Gastroesophageal sphincter (tissue), 4 donors: ENCODE measurements around the gene PRDM1. TPM values are rescaled to one million over a fixed set of nuclear protein-coding genes. Genes with fewer than 3 reads are reported as not detected.

Experiments
- ATAC-seq: fragments of 150-250 bp; one replicate; pipeline ENCODE4 v1.9.1; 2016; ENCODE audit warnings: mild to moderate bottlenecking, moderate library complexity
- H3K27ac ChIP-seq, 4 donors: fragments of 200-600 bp; sonication (generic) in 3 of 4; 1 replicate in 3 of 4; 2 replicates in 1 of 4; pipeline ENCODE4 v1.5.1; 2016 to 2019
- H3K27me3 ChIP-seq: fragments of 200-600 bp; sonication (generic); one replicate; pipeline ENCODE4 v1.5.1; 2019
- H3K36me3 ChIP-seq, 2 donors: fragments of 200-600 bp; sonication (generic); one replicate each; pipeline ENCODE4 v1.5.1; 2019; ENCODE audit warnings: control low read depth in 1 of 2
- H3K4me1 ChIP-seq, 3 donors: fragments of 200-600 bp; sonication (generic); 1 replicate in 2 of 3; 2 replicates in 1 of 3; pipeline ENCODE4 v1.5.1; 2016 to 2019; ENCODE audit warnings: control low read depth in 2 of 3
- H3K4me3 ChIP-seq, 2 donors: fragments of 200-600 bp; sonication (generic); one replicate each; pipeline ENCODE4 v1.5.1; 2019; ENCODE audit warnings: mild to moderate bottlenecking in 1 of 2, moderate library complexity in 1 of 2
- H3K9me3 ChIP-seq, 3 donors: fragments of 200-600 bp; sonication (generic); one replicate each; pipeline ENCODE4 v1.5.1; 2017 to 2019; ENCODE audit warnings: control low read depth in 2 of 3
- EP300 ChIP-seq: sonication (generic); formaldehyde crosslinking; IDR thresholded peaks from one replicate; pipeline ENCODE4 v1.6.1; 2017; ENCODE audit warnings: antibody characterized with exemption, mild to moderate bottlenecking
- POLR2A ChIP-seq, 2 donors: fragments of 450-650 bp; IDR thresholded peaks; one replicate each; pipeline ENCODE4 v1.6.1; 2017; ENCODE audit warnings: antibody characterized with exemption in 2 of 2, mild to moderate bottlenecking in 2 of 2, moderate library complexity in 1 of 2
- POLR2AphosphoS5 ChIP-seq: sonication (generic); formaldehyde crosslinking; IDR thresholded peaks from one replicate; pipeline ENCODE4 v1.6.1; 2017; ENCODE audit warnings: antibody characterized with exemption
- WGBS, 2 donors: methylation state at CpG; one replicate each; pipeline ENCODE4 v1.1.5; 2018; ENCODE audit warnings: low coverage in 1 of 2; 5-methylcytosine and 5-hydroxymethylcytosine counted together
- total RNA-seq, 4 donors: library from RNA; depleted of rRNA; stranded (reverse); fragments of >200 nt; gene quantifications; one replicate each; pipeline ENCODE4 v1.1.0, GENCODE V29; 2016
- TF ChIP-seq, protein P1 (sequence below), 4 experiments: fragments of 200-600 bp in 2 of 4; fragments of 450-650 bp in 2 of 4; sonication (generic) in 1 of 4; IDR thresholded peaks; one replicate each; pipeline ENCODE4 v1.5.1; 2017 to 2019; ENCODE audit warnings: antibody characterized with exemption in 4 of 4, mild to moderate bottlenecking in 2 of 4, moderate library complexity in 2 of 4

PRDM1 gene
- total RNA-seq, 4 donors from 2014 or later: 1.8 to 4.0 (median 3.2) TPM

DNA sequence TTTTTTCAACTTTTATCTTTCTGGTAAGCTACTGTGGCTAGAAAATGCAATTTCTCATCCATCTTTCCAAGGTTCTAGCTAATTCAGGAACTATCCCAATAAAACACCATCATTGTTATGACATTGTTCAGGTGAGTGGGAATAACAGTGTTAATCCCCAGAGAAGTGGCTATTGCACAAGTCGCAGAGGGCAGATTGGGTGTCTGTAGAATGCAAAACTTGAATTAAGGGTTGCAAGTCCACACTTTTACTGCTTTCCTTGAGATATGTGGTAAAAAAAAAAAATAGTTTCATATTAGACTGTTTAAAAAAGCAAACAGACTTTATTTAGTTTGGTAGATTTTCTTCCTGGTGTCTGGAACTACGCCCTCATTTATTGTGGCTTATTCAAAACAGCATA is 41.1 kb upstream of the PRDM1 start:
- TF ChIP-seq, protein P1, sequence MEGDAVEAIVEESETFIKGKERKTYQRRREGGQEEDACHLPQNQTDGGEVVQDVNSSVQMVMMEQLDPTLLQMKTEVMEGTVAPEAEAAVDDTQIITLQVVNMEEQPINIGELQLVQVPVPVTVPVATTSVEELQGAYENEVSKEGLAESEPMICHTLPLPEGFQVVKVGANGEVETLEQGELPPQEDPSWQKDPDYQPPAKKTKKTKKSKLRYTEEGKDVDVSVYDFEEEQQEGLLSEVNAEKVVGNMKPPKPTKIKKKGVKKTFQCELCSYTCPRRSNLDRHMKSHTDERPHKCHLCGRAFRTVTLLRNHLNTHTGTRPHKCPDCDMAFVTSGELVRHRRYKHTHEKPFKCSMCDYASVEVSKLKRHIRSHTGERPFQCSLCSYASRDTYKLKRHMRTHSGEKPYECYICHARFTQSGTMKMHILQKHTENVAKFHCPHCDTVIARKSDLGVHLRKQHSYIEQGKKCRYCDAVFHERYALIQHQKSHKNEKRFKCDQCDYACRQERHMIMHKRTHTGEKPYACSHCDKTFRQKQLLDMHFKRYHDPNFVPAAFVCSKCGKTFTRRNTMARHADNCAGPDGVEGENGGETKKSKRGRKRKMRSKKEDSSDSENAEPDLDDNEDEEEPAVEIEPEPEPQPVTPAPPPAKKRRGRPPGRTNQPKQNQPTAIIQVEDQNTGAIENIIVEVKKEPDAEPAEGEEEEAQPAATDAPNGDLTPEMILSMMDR (IDR thresholded peaks at IDR 0.05): no peak
- TF ChIP-seq POLR2A (IDR thresholded peaks at IDR 0.05): no peak
- TF ChIP-seq POLR2AphosphoS5: no peak
- TF ChIP-seq EP300: no peak
- no peaks in the 10 kb centered on the region for H3K36me3 ChIP-seq
- no peak overlapping the region for H3K4me3 ChIP-seq
- no peaks in the 10 kb centered on the region for H3K9me3 ChIP-seq
- no peaks in the 10 kb centered on the region for H3K4me1 ChIP-seq
- H3K27ac ChIP-seq: no peak overlapping the region
- H3K27me3 ChIP-seq: no peaks in the 10 kb centered on the region
- ATAC-seq: no peak
- WGBS, 2 donors: 92 to 100% methylated on average over 2 of the region's 2 CpGs

DNA sequence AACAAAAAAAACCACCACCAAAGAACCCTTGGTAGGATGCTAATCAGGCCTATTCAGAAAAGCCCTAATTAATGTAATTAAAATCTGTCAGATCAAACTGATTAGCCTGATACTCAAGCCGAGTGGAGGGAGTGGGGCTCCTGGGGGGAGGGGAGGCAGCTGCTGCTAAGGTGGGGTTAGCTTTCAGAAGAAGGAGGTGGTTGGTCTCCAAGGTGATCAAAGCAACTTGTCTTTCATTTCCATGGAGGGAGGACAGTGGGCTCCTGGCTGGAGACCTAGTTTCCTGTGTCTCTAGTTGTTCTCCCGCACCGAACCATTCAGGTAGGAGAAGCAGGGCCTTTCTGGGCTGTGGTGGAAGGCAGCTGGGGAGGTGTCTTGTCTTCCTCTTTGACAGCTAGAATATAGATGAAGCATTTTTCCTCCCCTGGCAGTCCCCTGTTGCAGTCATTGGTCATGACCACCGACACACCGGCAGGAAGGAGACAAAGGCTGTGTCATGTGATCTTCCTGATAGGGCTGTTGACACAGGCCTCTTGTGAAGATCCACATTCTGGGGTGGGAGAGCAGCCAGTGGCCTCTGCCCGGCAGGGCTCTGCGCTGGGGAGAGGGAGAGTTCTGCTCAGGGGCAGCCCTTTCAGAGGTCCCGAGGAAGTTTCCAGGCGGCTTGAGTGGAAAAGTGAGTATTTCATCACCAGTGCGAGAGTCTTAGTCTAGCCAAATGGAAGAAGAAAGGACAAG is 39.9 kb upstream of the PRDM1 start:
- no peak overlapping the region for H3K4me3 ChIP-seq
- no peaks in the 10 kb centered on the region for H3K4me1 ChIP-seq
- no peak overlapping the region for H3K27ac ChIP-seq
- TF ChIP-seq POLR2AphosphoS5: no peak
- TF ChIP-seq, protein P1 (IDR thresholded peaks at IDR 0.05): no peak
- TF ChIP-seq POLR2A (IDR thresholded peaks at IDR 0.05): no peak
- no peak for TF ChIP-seq EP300
- H3K27me3 ChIP-seq: no peaks in the 10 kb centered on the region
- 68 to 95% methylated on average over 5 to 8 of the region's 10 CpGs for WGBS, 2 donors
- ATAC-seq: no peak
- no peaks in the 10 kb centered on the region for H3K9me3 ChIP-seq
- no peaks in the 10 kb centered on the region for H3K36me3 ChIP-seq

DNA sequence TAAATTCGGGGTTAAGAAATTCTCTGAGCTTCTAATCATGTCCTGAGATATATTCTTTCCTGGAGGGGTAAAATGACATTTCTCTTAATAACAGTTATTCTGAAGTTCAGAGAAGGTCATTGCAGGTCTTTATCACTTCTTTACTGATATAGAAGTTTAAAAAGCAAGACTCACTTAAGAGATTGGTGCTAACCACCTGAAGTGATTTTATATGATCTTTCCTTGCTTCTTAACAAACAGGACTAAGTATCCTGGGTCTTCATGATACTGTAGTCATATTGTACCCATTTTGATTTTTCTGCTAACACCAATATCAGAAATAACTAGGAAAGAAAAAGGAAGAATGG is 39.3 kb upstream of the PRDM1 start:
- no peak overlapping the region for H3K27ac ChIP-seq
- no peaks in the 10 kb centered on the region for H3K36me3 ChIP-seq
- no peak for ATAC-seq
- no peaks in the 10 kb centered on the region for H3K9me3 ChIP-seq
- TF ChIP-seq POLR2A (IDR thresholded peaks at IDR 0.05): no peak
- TF ChIP-seq EP300: no peak
- no peak for TF ChIP-seq POLR2AphosphoS5
- TF ChIP-seq, protein P1 (IDR thresholded peaks at IDR 0.05): no peak
- H3K4me3 ChIP-seq: no peak overlapping the region
- no peaks in the 10 kb centered on the region for H3K27me3 ChIP-seq
- 78 to 90% methylated on average over 1 of the region's 1 CpG for WGBS, 2 donors
- no peaks in the 10 kb centered on the region for H3K4me1 ChIP-seq

DNA sequence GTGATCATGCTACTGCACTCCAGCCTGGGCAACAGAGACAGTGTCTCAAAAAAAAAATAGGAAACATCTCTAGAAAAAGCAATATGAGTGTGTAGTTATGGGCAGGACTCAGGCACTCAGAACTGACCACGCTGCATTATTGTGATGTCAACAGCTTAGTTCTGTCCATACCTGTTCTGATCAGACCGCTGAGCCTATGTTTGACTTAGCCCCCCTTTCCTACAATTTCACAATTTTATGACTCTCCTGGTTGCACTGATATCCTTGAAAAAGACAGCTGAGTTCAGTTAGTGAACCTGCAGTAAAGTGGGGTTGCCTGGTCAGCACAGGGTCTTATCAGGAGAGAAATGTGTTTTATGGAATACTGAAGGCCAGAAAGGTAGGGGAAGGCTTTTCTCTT is 37.8 kb upstream of the PRDM1 start:
- TF ChIP-seq, protein P1 (IDR thresholded peaks at IDR 0.05): no peak
- no peaks in the 10 kb centered on the region for H3K27me3 ChIP-seq
- no peaks in the 10 kb centered on the region for H3K9me3 ChIP-seq
- H3K36me3 ChIP-seq: no peaks in the 10 kb centered on the region
- no peaks in the 10 kb centered on the region for H3K4me1 ChIP-seq
- ATAC-seq: no peak
- H3K4me3 ChIP-seq: no peak overlapping the region
- no peak overlapping the region for H3K27ac ChIP-seq
- 87% methylated on average over 2 of the region's 2 CpGs; no CpG with 5 or more reads in 1 of the 2 donors for WGBS, 2 donors

DNA sequence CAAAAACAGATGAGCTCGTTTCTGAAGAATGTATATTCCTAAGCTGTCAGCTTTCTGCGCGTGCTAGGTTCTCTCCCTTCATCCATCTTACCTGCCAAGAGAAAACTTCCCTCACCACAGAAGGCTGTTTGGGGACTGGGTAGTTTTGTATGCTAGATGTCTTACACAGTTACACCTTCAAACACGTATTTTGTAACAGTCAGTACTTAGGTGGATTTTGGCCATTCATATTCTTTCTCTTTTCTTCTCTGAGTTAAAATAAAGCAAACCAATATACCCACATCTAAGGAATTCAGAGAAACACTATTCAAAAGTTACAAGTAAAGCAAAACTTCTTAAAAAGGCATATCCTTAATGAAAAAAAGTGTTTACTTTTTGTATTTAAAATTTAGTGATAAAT is 35.6 kb upstream of the PRDM1 start:
- 49 to 64% methylated on average over 4 of the region's 4 CpGs for WGBS, 2 donors
- Histone ChIP-seq H3K27me3 (no peaks in the 10 kb centered on the region), H3K4me1 (no peaks in the 10 kb centered on the region), H3K36me3 (no peaks in the 10 kb centered on the region), H3K27ac (no peak overlapping the region), H3K4me3 (no peak overlapping the region), H3K9me3 (no peaks in the 10 kb centered on the region)
- ATAC-seq: no peak
- TF ChIP-seq EP300 (no peak), POLR2AphosphoS5 (no peak), POLR2A (IDR thresholded peaks at IDR 0.05) (no peak)
- TF ChIP-seq, protein P1 (IDR thresholded peaks at IDR 0.05): no peak
